GM12878 (cell line): Measurements from ENCODE around the gene SLC16A6. TPM values are rescaled to one million over a fixed set of nuclear protein-coding genes. Genes with fewer than 3 reads are reported as not detected.

ENCODE experiments used
- ATAC-seq: fragments of 200-7000 bp; cut with Tn5 transposase; 3 replicates; pipeline ENCODE4 v1.9.1; 2020; ENCODE audit warnings: mild to moderate bottlenecking, moderate library complexity
- BruUV-seq: library from RNA; stranded (reverse); fragments of 400-500 nt; replicated peaks from 2 replicates; lab custom pipeline; 2021; lab: Mats Ljungman, UMichigan
- CTCF ChIA-PET: fragments of 300-600 bp; sonication (Branson Sonifier 250); formaldehyde crosslinking; extraction: SDS; loops from one replicate; lab custom pipeline; 2021; ENCODE audit warnings: inconsistent platforms; lab: Yijun Ruan, JAX
- POLR2A ChIA-PET: fragments of 350-600 bp; formaldehyde crosslinking; extraction: SDS; loops from one replicate; lab custom pipeline; 2021; ENCODE audit warnings: inconsistent platforms; lab: Charles Lee
- RAD21 ChIA-PET: fragments of 300-600 bp; sonication (Branson Sonifier 250); formaldehyde crosslinking; loops from one replicate; lab custom pipeline; 2023; ENCODE audit warnings: antibody characterized with exemption; ENCODE audit not compliant: unreplicated experiment; lab: Charles Lee
- SMC1A ChIA-PET: fragments of 300-600 bp; sonication (Branson Sonifier 250); formaldehyde crosslinking; loops from one replicate; lab custom pipeline; 2023; ENCODE audit not compliant: unreplicated experiment, uncharacterized antibody; lab: Charles Lee
- DNase-seq: peaks from one replicate; pipeline ENCODE4 v3.0.0-alpha.2; 2011; ENCODE audit warnings: low read depth, low spot score
- FAIRE-seq: peaks from 3 replicates; lab custom pipeline; 2011; peaks lifted over from hg19 to GRCh38; lab: Jason Lieb, UNC
- H2AFZ ChIP-seq: 2 replicates; pipeline ENCODE4 v1.6.0; 2011; ENCODE audit warnings: low read depth, low read length, control low read depth; ENCODE audit not compliant: control insufficient read depth
- H3K27ac ChIP-seq: 2 replicates; pipeline ENCODE4 v1.5.1; 2011; ENCODE audit warnings: control low read depth; ENCODE audit not compliant: control insufficient read depth, insufficient read depth
- H3K27me3 ChIP-seq, 2 experiments: replicated peaks in 1 of 2; 2 replicates each; pipeline versions ENCODE4 v1.6.0 to v1.6.1; 2011; ENCODE audit warnings: low read length in 1 of 2; ENCODE audit not compliant: control insufficient read depth in 2 of 2, insufficient read depth in 2 of 2
- H3K36me3 ChIP-seq, 2 experiments: 2 replicates each; pipeline ENCODE4 v1.5.1; 2011; ENCODE audit warnings: low read length in 1 of 2; ENCODE audit not compliant: control insufficient read depth in 2 of 2, insufficient read depth in 2 of 2
- H3K4me1 ChIP-seq: 2 replicates; pipeline ENCODE4 v1.6.1; 2011; ENCODE audit warnings: mild to moderate bottlenecking, low read length, moderate library complexity, mixed read lengths; ENCODE audit not compliant: control insufficient read depth, insufficient read depth
- H3K4me2 ChIP-seq: 2 replicates; pipeline ENCODE4 v1.6.0; 2011; ENCODE audit warnings: control low read depth; ENCODE audit not compliant: control insufficient read depth, insufficient read depth
- H3K4me3 ChIP-seq: fragments of 200-600 bp; sonication (generic); 2 replicates; pipeline ENCODE4 v1.5.1; 2016
- H3K79me2 ChIP-seq: 2 replicates; pipeline ENCODE4 v1.6.0; 2011; ENCODE audit warnings: low read length; ENCODE audit not compliant: control insufficient read depth, insufficient read depth
- H3K9ac ChIP-seq: 2 replicates; pipeline ENCODE4 v1.8.0; 2011; ENCODE audit warnings: low read length, control low read depth, mixed read lengths; ENCODE audit not compliant: control insufficient read depth, insufficient read depth
- H3K9me3 ChIP-seq: replicated peaks from 3 replicates; pipeline ENCODE4 v1.5.1; 2011; ENCODE audit warnings: mild to moderate bottlenecking, low read length; ENCODE audit not compliant: control insufficient read depth, insufficient read depth
- H4K20me1 ChIP-seq: 2 replicates; pipeline ENCODE4 v1.6.0; 2011; ENCODE audit not compliant: control insufficient read depth, insufficient read depth
- CBX3 ChIP-seq: fragments of 200-600 bp; sonication (generic); IDR thresholded peaks from 2 replicates; pipeline ENCODE4 v1.6.1; 2016; ENCODE audit warnings: low read depth, borderline replicate concordance
- CHD4 ChIP-seq: fragments of 200-600 bp; sonication (generic); IDR thresholded peaks from 2 replicates; pipeline ENCODE4 v1.6.1; 2016; ENCODE audit warnings: mild to moderate bottlenecking
- E2F4 ChIP-seq: IDR thresholded peaks from 2 replicates; pipeline ENCODE4 v1.6.1; 2012; ENCODE audit warnings: low read depth, low read length, improper control_type of control experiment
- HSF1 ChIP-seq: fragments of 150-350 bp; IDR thresholded peaks from 2 replicates; pipeline ENCODE4 v1.6.1; 2014; ENCODE audit warnings: mild to moderate bottlenecking, low read depth, low read length
- NR2C2 ChIP-seq: IDR thresholded peaks from 2 replicates; pipeline ENCODE4 v1.6.1; 2011; ENCODE audit warnings: borderline replicate concordance, low read depth; ENCODE audit not compliant: control insufficient read depth, insufficient read length
- RB1 ChIP-seq: fragments of 450-650 bp; formaldehyde crosslinking; IDR thresholded peaks from 2 replicates; pipeline ENCODE4 v1.6.1; 2017; ENCODE audit warnings: mild to moderate bottlenecking, borderline replicate concordance
- SUPT20H ChIP-seq: IDR thresholded peaks from 2 replicates; pipeline ENCODE4 v1.6.1; 2011; ENCODE audit warnings: low read depth, mild to moderate bottlenecking, low read length, moderate library complexity, borderline replicate concordance; ENCODE audit not compliant: control insufficient read depth
- USF2 ChIP-seq: IDR thresholded peaks from 2 replicates; pipeline ENCODE4 v1.6.1; 2011; ENCODE audit warnings: low read depth, low read length, improper control_type of control experiment, borderline replicate concordance
- ZNF217 ChIP-seq: fragments of 450-650 bp; IDR thresholded peaks from 2 replicates; pipeline ENCODE4 v1.6.1; 2017; ENCODE audit warnings: antibody characterized with exemption, mild to moderate bottlenecking
- ZNF592 ChIP-seq: fragments of 450-650 bp; IDR thresholded peaks from 2 replicates; pipeline ENCODE4 v1.6.1; 2017; ENCODE audit warnings: mild to moderate bottlenecking, moderate library complexity
- WGBS: methylation state at CpG from one replicate; pipeline ENCODE4 v1.1.6; 2016; ENCODE audit warnings: low lambda C conversion rate; ENCODE audit not compliant: insufficient replicate concordance, insufficient coverage; ENCODE audit errors: missing lambda C conversion rate; 5-methylcytosine and 5-hydroxymethylcytosine counted together
- in situ Hi-C: fragments of 300-500 bp; cut with MboI; formaldehyde crosslinking; loops from 9 replicates; pipeline ENCODE4 v1.14.3; 2018; ENCODE audit warnings: mixed read lengths
- intact Hi-C: fragments of 100-400 bp; cut with micrococcal nuclease; formaldehyde crosslinking; loops from one replicate; pipeline ENCODE4 v1.14.2; 2022; ENCODE audit not compliant: unreplicated experiment
- polyA plus RNA-seq, 11 experiments: library from polyadenylated mRNA; depleted of rRNA in 4 of 11; unstranded in 6 of 11; stranded (reverse) in 5 of 11; fragments of >200 nt; fragmentation: Nextera tagmentation in 4 of 11; fragmentation: Illumina TruSeq in 1 of 11; extraction: Ambion mirVana in 4 of 11; extraction: Trizol in 1 of 11; gene quantifications; 1 replicate in 1 of 11; 2 replicates in 10 of 11; pipeline versions ENCODE4 v1.2.1 to v1.2.3, GENCODE V29; 2011 to 2016; ENCODE audit warnings: inconsistent platforms in 2 of 11, missing spikeins in 2 of 11, low read depth in 1 of 11
- total RNA-seq, 4 experiments: library from RNA; depleted of rRNA in 3 of 4; stranded (reverse); fragments of >200 nt in 3 of 4; fragmentation: Illumina TruSeq in 1 of 4; extraction: Trizol in 1 of 4; gene quantifications; 2 replicates each; pipeline versions ENCODE4 v1.2.1 to v1.2.3, GENCODE V29; 2013 to 2021

The SLC16A6 gene
- total and polyA plus RNA-seq, 10 of the 15 experiments (the other 5 are each of a cell fraction or from before 2014, with no cell fraction given): 2.4 to 8.8 (median 6.0) TPM

GRCh38 chr17:68247445-68248198 lies 43.3 kb downstream of the SLC16A6 start, which contains the start of gene AMZ2 (continued):
- no peak for TF ChIP-seq ZNF217
- TF ChIP-seq RB1: peak; percentile 15; the same call in 1 of the 2 replicates
- TF ChIP-seq E2F4: 0 out of 2 replicates have a peak, but pooled peaks have one; percentile 21
- no peak for TF ChIP-seq CHD4
- TF ChIP-seq NR2C2: no peak
- no peak for TF ChIP-seq CBX3

- Histone ChIP-seq H3K9ac (peak overlapping the region; percentile 83), H3K4me3 (peak overlapping the region; percentile 76), H3K4me1 (peaks cover 10% of the 10 kb centered on the region), H2AFZ (no peak overlapping the region), H3K27ac (peak overlapping the region; percentile 91), H4K20me1 (no peaks in the 10 kb centered on the region), H3K4me2 (peak overlapping the region; percentile 81), H3K36me3 (0 out of 4 replicates have a peak, but pooled peaks cover 0 to 4% of the 10 kb centered on the region in 2 experiments), H3K9me3 (no peaks in the 10 kb centered on the region)
- DNase-seq (no peak), FAIRE-seq (no peak)
- in situ Hi-C loops (no loop called here), intact Hi-C loops (loop anchor here (1.0 to 5.0 kb wide), 4 partner anchors 8 to 64 kb away; partner anchors contain the start of genes ARSG and SLC16A6)
- 96% methylated on average over 24 of the region's 24 CpGs for WGBS
- CTCF ChIA-PET: interaction anchor here (0.6 to 3.9 kb wide), 5 partner anchors 9 to 214 kb away, joined by 3 to 32 read pairs (median 3); no protein-coding TSS in a partner anchor
- RAD21 ChIA-PET: interaction anchor here (1.0 to 4.2 kb wide), 7 partner anchors 8 to 215 kb away, joined by 3 to 46 read pairs (median 18); partner anchors contain the start of gene WIPI1
- TF ChIP-seq USF2 (no peak), SUPT20H (no peak), ZNF592 (no peak), HSF1 (no peak)
- TF ChIP-seq, all 136 proteins: peak for 0
- TSS peak; percentile 91 for BruUV-seq
- Histone ChIP-seq H3K27me3 (no peaks in the 10 kb centered on the region), H3K79me2 (peaks cover 16% of the 10 kb centered on the region)
- SMC1A ChIA-PET: interaction anchor here (1.1 to 4.9 kb wide), 4 partner anchors 8 to 212 kb away, joined by 3 to 59 read pairs (median 14); partner anchors contain the start of gene WIPI1
- no peak for ATAC-seq
- POLR2A ChIA-PET: interaction anchor here (1.1 to 5.6 kb wide), 9 partner anchors 9 to 252 kb away, joined by 3 to 66 read pairs (median 27); partner anchors contain the start of genes SLC16A6 and WIPI1
Measured at GRCh38 chr17:68246271-68247028, 44.5 kb downstream of the SLC16A6 start.
